Kidney glomerular epithelial cell (primary cell): ENCODE measurements around the gene STIMATE.
A peak's percentile ranks its signal among the peaks of the same experiment; 100 is the strongest.

Source experiments
- DNase-seq: peaks from one replicate; lab custom pipeline; 2025; lab: John Stamatoyannopoulos, UW

STIMATE gene

DNA sequence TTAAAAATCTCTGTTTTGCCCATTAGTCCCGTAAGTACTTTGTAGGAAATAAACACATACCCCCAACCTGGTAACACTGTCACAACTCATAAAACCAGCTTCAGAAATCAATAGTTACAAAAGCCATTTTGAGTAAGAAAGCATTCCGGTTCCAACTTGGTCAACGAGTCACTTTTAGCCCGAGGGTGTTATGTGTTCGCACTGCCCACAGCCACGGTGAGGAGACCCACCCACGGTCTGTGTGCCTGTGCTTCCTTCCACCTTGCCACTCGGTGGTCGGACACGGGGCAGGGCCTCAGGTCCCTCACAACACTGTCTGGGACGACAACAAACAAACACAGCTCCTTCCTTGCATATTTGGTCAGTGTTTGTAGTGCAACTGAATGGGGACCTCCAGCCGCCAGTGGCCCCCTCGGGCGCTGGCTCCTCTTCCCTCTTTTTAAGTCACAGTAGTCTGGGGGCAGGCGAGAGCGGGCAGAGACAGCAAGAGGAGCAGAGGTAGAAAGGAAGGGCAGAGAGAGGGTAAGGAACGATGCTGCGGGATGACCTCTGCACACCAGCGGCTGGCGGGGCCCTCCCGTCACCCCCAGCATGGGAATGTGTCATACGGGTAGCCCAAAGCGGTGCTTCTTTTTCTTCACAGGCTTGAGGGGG is 57.3 kb downstream of the STIMATE start:
- no peak for DNase-seq

DNA sequence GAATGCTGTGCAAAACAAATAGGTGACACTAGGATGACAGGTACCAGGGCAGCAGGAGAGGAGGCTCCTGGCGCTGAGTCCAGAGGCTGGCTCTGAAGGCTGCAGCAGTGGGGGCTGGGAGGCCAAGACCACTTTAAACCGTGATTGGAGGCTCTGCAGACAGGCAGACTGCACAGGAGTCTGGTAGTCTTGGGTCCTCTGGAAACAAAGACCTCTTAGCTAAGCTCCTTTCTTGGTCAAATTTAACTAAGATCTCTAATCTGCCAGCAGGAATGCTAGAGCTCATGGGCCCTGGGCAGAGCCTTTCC is 58.1 kb downstream of the STIMATE start:
- no peak for DNase-seq

- DNase-seq, result no peak
Observed at GRCh38 chr3:52838561-52839267, 58.6 kb downstream of the STIMATE start.

DNA sequence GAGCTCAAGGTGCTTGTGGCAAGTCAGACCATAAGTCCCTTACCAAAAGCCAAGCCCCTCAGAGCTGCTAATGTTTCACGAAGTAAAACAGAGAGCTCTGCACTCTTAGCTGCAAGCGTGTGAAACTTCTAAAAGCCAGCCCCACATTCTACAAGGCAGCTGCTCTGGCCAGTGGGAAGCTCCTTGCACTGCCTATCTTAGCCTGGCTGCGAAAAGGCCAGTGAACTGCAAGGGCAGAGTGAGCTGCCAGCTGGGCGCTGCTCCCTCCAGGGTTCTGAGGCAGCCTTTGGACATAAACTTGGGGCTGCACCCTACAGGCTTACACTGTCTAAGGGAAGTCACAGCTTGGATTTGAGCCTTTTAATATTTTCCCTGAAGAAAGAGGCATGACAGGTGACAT is 60.4 kb downstream of the STIMATE start:
- no peak for DNase-seq

- no peak for DNase-seq
Observed at GRCh38 chr3:52836471-52836845, 60.9 kb downstream of the STIMATE start.

DNA sequence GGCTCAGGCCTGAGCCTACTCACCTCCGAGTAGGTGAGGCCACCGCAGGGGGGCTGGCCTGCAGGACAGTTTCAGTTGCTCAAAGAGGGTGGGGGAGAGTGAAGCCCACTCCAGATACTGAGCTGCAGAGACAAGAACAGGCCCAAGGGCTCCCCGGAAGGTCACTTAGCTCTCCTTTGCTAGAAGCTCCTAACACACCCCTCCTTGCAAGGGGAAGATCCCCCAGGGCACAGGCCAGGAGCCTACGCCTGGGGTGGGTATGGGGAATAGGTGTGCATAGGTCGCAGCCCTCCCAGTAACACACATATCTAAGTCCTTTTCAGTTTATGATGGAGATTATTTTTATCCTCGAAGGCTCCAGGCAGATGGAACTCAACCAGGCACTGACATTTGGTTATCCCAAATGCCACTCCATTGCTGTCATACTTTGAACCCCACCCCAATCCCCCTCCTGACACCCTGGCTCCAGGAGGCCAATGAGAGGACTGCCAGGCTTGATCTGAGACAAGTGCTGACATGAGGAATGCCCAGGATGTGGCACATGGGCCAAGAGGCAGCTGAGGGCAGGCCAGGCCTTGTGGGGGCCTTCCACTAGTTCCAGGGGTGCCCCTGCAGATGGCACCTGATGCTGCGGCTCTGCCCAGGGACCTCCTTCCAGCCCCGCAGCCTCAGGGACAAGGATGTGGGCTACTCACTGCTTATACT is 61.4 kb downstream of the STIMATE start:
- no peak for DNase-seq

DNA sequence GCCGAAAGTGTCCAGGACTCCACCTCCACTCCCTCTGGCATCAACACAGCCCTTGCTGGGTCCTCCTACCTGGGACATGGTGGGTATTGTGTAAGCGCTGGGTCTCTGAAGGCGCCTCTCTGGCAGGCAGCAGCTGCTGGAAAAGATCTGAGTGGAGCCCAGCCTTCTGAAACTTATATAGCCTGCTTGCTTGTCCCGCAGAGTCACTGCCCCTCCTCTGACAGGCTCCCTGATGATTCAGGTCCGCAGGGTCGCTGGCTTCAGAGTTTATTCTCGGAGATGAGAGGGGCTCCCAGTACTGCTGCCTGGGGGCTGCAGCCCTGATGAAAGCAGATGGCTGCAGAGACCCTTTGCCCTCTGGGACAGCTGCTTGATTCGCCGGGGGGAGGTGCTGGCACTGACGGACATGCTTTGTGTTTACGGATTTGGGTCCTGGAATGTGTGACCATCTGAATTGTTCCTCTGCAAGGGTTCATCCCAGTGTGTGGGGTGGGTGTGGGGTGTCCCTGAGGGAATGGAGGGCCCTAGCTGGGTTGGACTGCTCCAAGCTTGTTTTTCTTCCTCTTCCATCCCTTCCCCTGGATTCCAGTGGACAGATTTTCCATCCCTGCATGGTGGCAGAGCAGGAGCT is 62.4 kb downstream of the STIMATE start, which contains the start of gene MUSTN1:
Gene MUSTN1 (minus strand): TSS at position 149 of the 631 bp plus-strand sequence. CDS start 71 bp downstream, at position 78.
- no peak for DNase-seq

DNA sequence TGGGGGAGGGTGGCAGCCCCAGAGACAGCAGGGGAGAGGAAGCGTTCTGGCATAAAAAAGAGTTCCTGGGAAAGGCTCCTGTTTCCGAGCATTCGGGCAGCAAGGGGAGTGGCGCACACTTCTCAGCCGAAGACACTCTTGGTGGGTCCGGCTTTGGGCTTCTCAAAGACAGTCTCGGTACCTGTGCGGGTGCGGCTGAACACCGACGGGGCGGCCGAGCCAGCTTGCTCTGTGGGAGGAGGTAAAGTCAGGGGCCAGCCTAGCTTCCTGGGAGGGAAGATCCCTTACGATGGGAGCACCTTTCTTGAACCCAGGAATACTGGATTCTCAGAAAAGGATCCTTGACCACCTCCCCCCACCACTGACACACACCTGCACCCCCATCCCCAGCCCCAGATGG is 64.1 kb downstream of the STIMATE start:
- no peak for DNase-seq

- peak; percentile 77 for DNase-seq
Observed at GRCh38 chr3:52831500-52832301, 65.6 kb downstream of the STIMATE start.

- no peak for DNase-seq
Observed at GRCh38 chr3:52830535-52831258, 66.7 kb downstream of the STIMATE start, which contains the start of gene ITIH4. Gene ITIH4, minus strand, starts transcription at chr3:52830672. Its CDS starts 30 bp downstream, at chr3:52830642.

DNA sequence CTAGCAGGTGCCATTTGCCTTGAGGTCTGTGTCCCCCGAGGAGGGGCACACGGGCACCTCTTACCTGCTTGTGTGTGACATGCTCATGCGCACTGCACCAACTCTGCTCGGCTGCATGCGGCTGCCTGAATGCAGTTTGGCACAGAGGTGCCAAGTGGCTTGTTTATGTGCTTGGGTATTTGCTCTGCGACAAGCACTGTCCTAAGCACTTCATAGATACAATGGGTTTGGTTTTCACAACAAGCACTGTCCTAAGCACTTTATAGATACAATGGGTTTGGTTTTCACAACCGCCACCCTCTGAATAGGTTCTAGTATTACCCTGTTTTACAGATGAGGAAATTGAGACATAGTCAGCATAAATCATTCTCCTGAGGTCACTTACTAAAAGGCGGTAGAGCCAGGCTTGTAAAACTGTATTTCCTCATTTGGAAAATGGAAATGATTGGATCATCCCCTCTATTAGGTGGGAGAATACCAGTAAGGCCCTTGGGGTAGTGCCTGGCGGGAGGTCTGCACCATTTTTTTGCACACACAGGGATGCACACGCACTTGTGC is 67.4 kb downstream of the STIMATE start:
- DNase-seq, result no peak

- DNase-seq, result no peak
Observed at GRCh38 chr3:52829482-52829881, 67.9 kb downstream of the STIMATE start.

- DNase-seq, result peak; percentile 81
Observed at GRCh38 chr3:52827866-52828376, 69.4 kb downstream of the STIMATE start.

GRCh38 chr3:52827441-52827840 is 69.9 kb downstream of the STIMATE start:
- DNase-seq, result peak; percentile 52

- no peak for DNase-seq
Observed at GRCh38 chr3:52824037-52824436, 73.3 kb downstream of the STIMATE start.

GRCh38 chr3:52822363-52822762 is 75.0 kb downstream of the STIMATE start:
- no peak for DNase-seq

GRCh38 chr3:52820736-52821135 is 76.6 kb downstream of the STIMATE start:
- no peak for DNase-seq

- no peak for DNase-seq
Observed at GRCh38 chr3:52819936-52820335, 77.4 kb downstream of the STIMATE start.

GRCh38 chr3:52817860-52818259 is 79.5 kb downstream of the STIMATE start:
- DNase-seq, result no peak

DNA sequence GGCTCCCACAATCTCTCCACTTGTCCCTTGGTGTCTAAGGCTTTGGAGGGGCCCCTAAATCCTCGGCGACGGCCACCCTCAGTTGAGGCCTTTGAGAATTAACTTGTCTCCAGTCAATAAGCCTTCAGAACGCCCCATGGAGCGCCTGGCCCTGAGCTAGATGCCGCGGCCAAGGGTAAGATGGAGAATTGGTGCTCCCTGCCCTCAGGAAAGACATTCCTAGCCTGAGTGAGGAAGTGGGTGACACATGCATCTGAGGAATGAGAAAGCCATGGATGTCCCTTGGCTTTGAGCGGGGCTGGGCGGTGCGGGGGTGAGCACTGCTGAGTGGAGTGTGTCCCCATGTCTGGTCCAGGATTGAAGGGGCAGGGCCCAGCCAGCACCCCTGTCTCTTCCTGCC is 80.1 kb downstream of the STIMATE start:
- DNase-seq, result no peak

GRCh38 chr3:52816654-52817053 is 80.7 kb downstream of the STIMATE start:
- DNase-seq, result no peak
